Central memory CD4-positive, alpha-beta T cell (primary cell): ENCODE data around the gene CPED1.
"Not testable (repeated sequence)": the region's sequence is repeated elsewhere in the genome, so short reads cannot be mapped to it uniquely, and the experiment has no call there.

Source experiments
- DNase-seq: peaks from one replicate; pipeline ENCODE4 v3.0.0; 2022

Gene CPED1

GRCh38 chr7:121157885-121158590, 169.5 kb downstream of the CPED1 start:
- no peak for DNase-seq

- DNase-seq = no peak
Observed at GRCh38 chr7:121158665-121159064, 170.2 kb downstream of the CPED1 start.

- DNase-seq = no peak
Observed at GRCh38 chr7:121159553-121159952, 171.0 kb downstream of the CPED1 start.

GRCh38 chr7:121160150-121161008, 171.9 kb downstream of the CPED1 start:
- DNase-seq = no peak

GRCh38 chr7:121163699-121164098, 175.2 kb downstream of the CPED1 start:
- no peak for DNase-seq

- no peak for DNase-seq
Observed at GRCh38 chr7:121164247-121164646, 175.7 kb downstream of the CPED1 start.

- no peak for DNase-seq
Observed at GRCh38 chr7:121166916-121167315, 178.4 kb downstream of the CPED1 start.

GRCh38 chr7:121167971-121168370, 179.5 kb downstream of the CPED1 start:
- no peak for DNase-seq

GRCh38 chr7:121169469-121169868, 181.0 kb downstream of the CPED1 start:
- no peak for DNase-seq

- DNase-seq = no peak
Observed at GRCh38 chr7:121172484-121172883, 184.0 kb downstream of the CPED1 start.

- DNase-seq = no peak
Observed at GRCh38 chr7:121175826-121176225, 187.3 kb downstream of the CPED1 start.

- no peak for DNase-seq
Observed at GRCh38 chr7:121178452-121178851, 189.9 kb downstream of the CPED1 start.

- DNase-seq = no peak
Observed at GRCh38 chr7:121178869-121179497, 190.5 kb downstream of the CPED1 start.

GRCh38 chr7:121180436-121181063, 192.0 kb downstream of the CPED1 start:
- DNase-seq = no peak

- no peak for DNase-seq
Observed at GRCh38 chr7:121181357-121181756, 192.8 kb downstream of the CPED1 start.

- no peak for DNase-seq
Observed at GRCh38 chr7:121182281-121182680, 193.8 kb downstream of the CPED1 start.

GRCh38 chr7:121182902-121183301, 194.4 kb downstream of the CPED1 start:
- no peak for DNase-seq

GRCh38 chr7:121183883-121184282, 195.4 kb downstream of the CPED1 start:
- DNase-seq = not testable (repeated sequence)

- DNase-seq = no peak
Observed at GRCh38 chr7:121186746-121187145, 198.2 kb downstream of the CPED1 start.

GRCh38 chr7:121187222-121187621, 198.7 kb downstream of the CPED1 start:
- DNase-seq = no peak

- DNase-seq = no peak
Observed at GRCh38 chr7:121187676-121188075, 199.2 kb downstream of the CPED1 start.

GRCh38 chr7:121192834-121193233, 204.3 kb downstream of the CPED1 start:
- no peak for DNase-seq

- no peak for DNase-seq
Observed at GRCh38 chr7:121195010-121195409, 206.5 kb downstream of the CPED1 start.
